ENCODE data around the gene MYO1F.

MYO1F gene

DNA sequence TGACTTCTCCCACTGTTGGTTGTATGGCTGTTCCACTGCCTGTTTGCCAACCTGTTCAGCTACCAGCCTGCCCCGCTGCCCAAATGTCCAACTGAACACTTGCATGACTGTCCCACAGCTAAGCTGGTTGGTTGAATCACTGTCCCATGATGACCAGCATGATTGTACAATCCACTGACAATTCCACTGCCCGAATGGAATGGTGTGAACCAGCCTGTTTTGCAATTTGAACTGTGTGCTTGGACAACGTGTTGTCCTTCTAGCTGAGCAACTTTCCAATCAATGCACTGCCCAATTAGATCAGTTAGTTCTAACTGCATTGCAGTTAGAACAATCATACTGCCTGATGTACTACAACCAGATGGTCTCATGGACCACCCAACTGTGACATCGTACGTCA is 24.6 kb upstream of the MYO1F start:
- Histone ChIP-seq H3K4me1 (ENCODE audit: control insufficient read depth in 2 of 2, insufficient read depth in 1 of 2, low read depth in 1 of 2, low read length in 2 of 2) (no peaks in the 10 kb centered on the region), H3K18ac (ENCODE audit: low read length) (no peak overlapping the region), H2BK12ac (ENCODE audit: low read length) (no peak overlapping the region), H3K14ac (ENCODE audit: low read length) (no peak overlapping the region), H2AFZ (ENCODE audit: low read length) (no peak overlapping the region), H4K91ac (ENCODE audit: low read depth, low read length, poor library complexity) (no peak overlapping the region), H4K8ac (ENCODE audit: low read depth, low read length) (no peak overlapping the region), H3K4me2 (ENCODE audit: insufficient read depth, low read length, poor library complexity, severe bottlenecking) (no peak overlapping the region), H3K4me3 (ENCODE audit: low read length in 2 of 2) (peak overlapping the region in 1 of 2 donors; percentile 38), H3K9ac (ENCODE audit: low read depth, low read length, poor library complexity) (no peak overlapping the region), H2AK5ac (ENCODE audit: low read depth, low read length) (no peak overlapping the region), H3K4ac (ENCODE audit: low read length) (no peak overlapping the region), H3K27ac (replicated peaks; ENCODE audit: low read length) (no peak overlapping the region), H2BK15ac (ENCODE audit: low read length) (no peak overlapping the region), H2BK120ac (ENCODE audit: low read depth, low read length) (no peak overlapping the region), H3K79me1 (ENCODE audit: low read depth, low read length) (peaks cover 4% of the 10 kb centered on the region), H3K27me3 (ENCODE audit: control insufficient read depth in 3 of 3, insufficient read depth in 3 of 3, low read depth in 1 of 3, low read length in 3 of 3) (no peaks in the 10 kb centered on the region), H3K23ac (ENCODE audit: low read depth, low read length, poor library complexity) (no peak overlapping the region), H2BK5ac (ENCODE audit: low read length) (no peak overlapping the region), H3K9me3 (replicated peaks in 1 of 2; ENCODE audit: control insufficient read depth in 2 of 2, insufficient read depth in 1 of 2, low read depth in 1 of 2, low read length in 2 of 2) (peaks cover 6 to 15% of the 10 kb centered on the region in 2 donors), H3K36me3 (replicated peaks in 1 of 2; ENCODE audit: control insufficient read depth in 2 of 2, insufficient read depth in 2 of 2, low read length in 2 of 2) (peaks cover 0 to 52% of the 10 kb centered on the region in 2 donors)
- WGBS, 2 donors (ENCODE audit: extremely low coverage in 2 of 2, insufficient read length in 2 of 2, insufficient replicate concordance in 1 of 2) = no CpG with 5 or more reads among the region's 5 CpGs
- DNase-seq (ENCODE audit: low spot score) = no peak

DNA sequence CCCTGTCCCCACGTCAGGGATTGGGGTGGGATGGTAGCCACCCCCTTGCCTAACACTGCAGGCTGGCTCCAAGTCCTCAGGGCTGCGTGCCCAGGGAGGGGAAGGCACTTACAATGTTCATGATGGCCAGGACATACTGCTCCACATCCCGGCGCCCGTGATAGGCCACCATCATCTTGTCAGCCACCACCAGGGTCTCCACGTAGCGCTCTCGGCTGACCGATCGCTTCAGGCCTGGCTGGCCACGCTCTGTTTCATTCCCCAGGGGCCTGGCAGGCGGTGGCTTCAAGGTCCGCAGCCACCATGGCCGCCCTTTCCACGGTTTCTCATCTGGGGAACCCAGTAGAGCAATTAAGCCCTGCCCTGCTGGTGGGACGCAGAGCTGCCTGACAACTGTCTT is 23.6 kb upstream of the MYO1F start:
- DNase-seq (ENCODE audit: low spot score) = no peak
- Histone ChIP-seq H3K27ac (replicated peaks; ENCODE audit: low read length) (no peak overlapping the region), H3K23ac (ENCODE audit: low read depth, low read length, poor library complexity) (peak overlapping the region; percentile 80), H3K18ac (ENCODE audit: low read length) (peak overlapping the region; percentile 6), H3K27me3 (ENCODE audit: control insufficient read depth in 3 of 3, insufficient read depth in 3 of 3, low read depth in 1 of 3, low read length in 3 of 3) (no peaks in the 10 kb centered on the region), H3K4me3 (ENCODE audit: low read length in 2 of 2) (no peak overlapping the region), H2AK5ac (ENCODE audit: low read depth, low read length) (peak overlapping the region; percentile 56), H3K4me2 (ENCODE audit: insufficient read depth, low read length, poor library complexity, severe bottlenecking) (no peak overlapping the region), H4K91ac (ENCODE audit: low read depth, low read length, poor library complexity) (no peak overlapping the region), H2BK120ac (ENCODE audit: low read depth, low read length) (no peak overlapping the region), H2BK15ac (ENCODE audit: low read length) (no peak overlapping the region), H2BK12ac (ENCODE audit: low read length) (no peak overlapping the region), H4K8ac (ENCODE audit: low read depth, low read length) (no peak overlapping the region), H2AFZ (ENCODE audit: low read length) (no peak overlapping the region), H3K14ac (ENCODE audit: low read length) (peak overlapping the region; percentile 89), H3K36me3 (replicated peaks in 1 of 2; ENCODE audit: control insufficient read depth in 2 of 2, insufficient read depth in 2 of 2, low read length in 2 of 2) (peaks cover 0 to 62% of the 10 kb centered on the region in 2 donors), H3K79me1 (ENCODE audit: low read depth, low read length) (peaks cover 4% of the 10 kb centered on the region), H2BK5ac (ENCODE audit: low read length) (no peak overlapping the region), H3K9ac (ENCODE audit: low read depth, low read length, poor library complexity) (no peak overlapping the region), H3K9me3 (replicated peaks in 1 of 2; ENCODE audit: control insufficient read depth in 2 of 2, insufficient read depth in 1 of 2, low read depth in 1 of 2, low read length in 2 of 2) (peaks cover 6 to 15% of the 10 kb centered on the region in 2 donors), H3K4me1 (ENCODE audit: control insufficient read depth in 2 of 2, insufficient read depth in 1 of 2, low read depth in 1 of 2, low read length in 2 of 2) (no peaks in the 10 kb centered on the region), H3K4ac (ENCODE audit: low read length) (no peak overlapping the region)
- no CpG with 5 or more reads among the region's 16 CpGs for WGBS, 2 donors (ENCODE audit: extremely low coverage in 2 of 2, insufficient read length in 2 of 2, insufficient replicate concordance in 1 of 2)

DNA sequence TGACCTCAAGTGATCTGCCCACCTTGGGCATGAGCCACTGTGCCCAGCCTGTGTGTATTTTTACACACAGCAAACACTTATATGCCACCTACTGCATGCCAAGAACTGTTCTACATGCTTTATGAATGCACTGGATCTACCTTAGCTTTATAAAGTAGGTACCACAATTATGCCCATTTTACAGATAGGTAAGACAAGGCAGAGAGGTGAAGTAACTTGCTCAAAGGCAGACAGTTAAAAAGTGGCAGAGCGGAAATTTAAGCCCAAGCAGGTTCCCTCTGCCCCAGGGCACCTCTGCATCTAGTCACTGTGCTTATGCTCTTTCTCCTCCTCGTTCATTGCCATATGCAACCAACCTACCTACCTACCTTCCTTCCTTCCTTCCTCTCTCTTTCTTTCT is 22.8 kb upstream of the MYO1F start:
- H3K27me3 ChIP-seq (ENCODE audit: control insufficient read depth in 3 of 3, insufficient read depth in 3 of 3, low read depth in 1 of 3, low read length in 3 of 3) = no peaks in the 10 kb centered on the region
- H3K79me1 ChIP-seq (ENCODE audit: low read depth, low read length) = peaks cover 3% of the 10 kb centered on the region
- no peak overlapping the region for H2BK120ac ChIP-seq (ENCODE audit: low read depth, low read length)
- no peak overlapping the region for H3K4ac ChIP-seq (ENCODE audit: low read length)
- no peak overlapping the region for H3K4me3 ChIP-seq (ENCODE audit: low read length in 2 of 2)
- H4K91ac ChIP-seq (ENCODE audit: low read depth, low read length, poor library complexity) = no peak overlapping the region
- H2BK5ac ChIP-seq (ENCODE audit: low read length) = no peak overlapping the region
- H2BK15ac ChIP-seq (ENCODE audit: low read length) = no peak overlapping the region
- peaks cover 0 to 66% of the 10 kb centered on the region in 2 donors for H3K36me3 ChIP-seq (replicated peaks in 1 of 2; ENCODE audit: control insufficient read depth in 2 of 2, insufficient read depth in 2 of 2, low read length in 2 of 2)
- H3K4me1 ChIP-seq (ENCODE audit: control insufficient read depth in 2 of 2, insufficient read depth in 1 of 2, low read depth in 1 of 2, low read length in 2 of 2) = no peaks in the 10 kb centered on the region
- H3K9ac ChIP-seq (ENCODE audit: low read depth, low read length, poor library complexity) = no peak overlapping the region
- no peak overlapping the region for H3K27ac ChIP-seq (replicated peaks; ENCODE audit: low read length)
- DNase-seq (ENCODE audit: low spot score) = no peak
- no peak overlapping the region for H2AFZ ChIP-seq (ENCODE audit: low read length)
- H3K18ac ChIP-seq (ENCODE audit: low read length) = no peak overlapping the region
- no peak overlapping the region for H2AK5ac ChIP-seq (ENCODE audit: low read depth, low read length)
- no peak overlapping the region for H2BK12ac ChIP-seq (ENCODE audit: low read length)
- H4K8ac ChIP-seq (ENCODE audit: low read depth, low read length) = no peak overlapping the region
- H3K9me3 ChIP-seq (replicated peaks in 1 of 2; ENCODE audit: control insufficient read depth in 2 of 2, insufficient read depth in 1 of 2, low read depth in 1 of 2, low read length in 2 of 2) = peaks cover 5 to 11% of the 10 kb centered on the region in 2 donors
- WGBS, 2 donors (ENCODE audit: extremely low coverage in 2 of 2, insufficient read length in 2 of 2, insufficient replicate concordance in 1 of 2) = no CpG with 5 or more reads among the region's 2 CpGs
- H3K23ac ChIP-seq (ENCODE audit: low read depth, low read length, poor library complexity) = no peak overlapping the region
- no peak overlapping the region for H3K14ac ChIP-seq (ENCODE audit: low read length)
- no peak overlapping the region for H3K4me2 ChIP-seq (ENCODE audit: insufficient read depth, low read length, poor library complexity, severe bottlenecking)

DNA sequence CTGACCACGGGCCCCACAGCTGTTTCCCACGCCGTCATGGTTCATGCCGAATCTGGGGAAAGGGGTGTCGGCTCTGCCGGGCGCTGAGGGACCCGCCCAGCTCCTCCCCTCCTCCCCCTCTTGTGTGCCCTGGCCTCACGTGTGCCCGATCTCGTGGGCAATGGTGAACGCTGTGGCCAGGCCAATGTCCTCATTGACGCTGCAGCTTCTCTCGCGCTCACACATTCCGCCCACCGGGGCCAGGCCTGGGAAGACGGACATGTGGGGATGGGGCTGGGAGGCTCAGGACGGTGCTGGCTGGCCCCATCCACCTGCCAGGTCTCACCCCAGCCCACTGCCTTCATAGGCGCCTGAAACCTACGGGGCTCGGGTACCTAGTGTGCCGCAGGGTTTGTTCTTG is 18.9 kb upstream of the MYO1F start:
- no peak overlapping the region for H2BK12ac ChIP-seq (ENCODE audit: low read length)
- no peak overlapping the region for H2AFZ ChIP-seq (ENCODE audit: low read length)
- H3K27me3 ChIP-seq (ENCODE audit: control insufficient read depth in 3 of 3, insufficient read depth in 3 of 3, low read depth in 1 of 3, low read length in 3 of 3) = peaks cover 0 to 5% (median 0%) of the 10 kb centered on the region in 3 experiments
- H3K36me3 ChIP-seq (replicated peaks in 1 of 2; ENCODE audit: control insufficient read depth in 2 of 2, insufficient read depth in 2 of 2, low read length in 2 of 2) = peaks cover 0 to 44% of the 10 kb centered on the region in 2 donors
- H3K4me3 ChIP-seq (ENCODE audit: low read length in 2 of 2) = no peak overlapping the region
- no peak overlapping the region for H2AK5ac ChIP-seq (ENCODE audit: low read depth, low read length)
- H3K9ac ChIP-seq (ENCODE audit: low read depth, low read length, poor library complexity) = no peak overlapping the region
- DNase-seq (ENCODE audit: low spot score) = no peak
- no peak overlapping the region for H4K8ac ChIP-seq (ENCODE audit: low read depth, low read length)
- H4K91ac ChIP-seq (ENCODE audit: low read depth, low read length, poor library complexity) = no peak overlapping the region
- H3K9me3 ChIP-seq (replicated peaks in 1 of 2; ENCODE audit: control insufficient read depth in 2 of 2, insufficient read depth in 1 of 2, low read depth in 1 of 2, low read length in 2 of 2) = peaks cover 0 to 5% of the 10 kb centered on the region in 2 donors
- no peaks in the 10 kb centered on the region for H3K79me1 ChIP-seq (ENCODE audit: low read depth, low read length)
- no peak overlapping the region for H3K27ac ChIP-seq (replicated peaks; ENCODE audit: low read length)
- peaks cover 4 to 9% of the 10 kb centered on the region in 2 donors for H3K4me1 ChIP-seq (ENCODE audit: control insufficient read depth in 2 of 2, insufficient read depth in 1 of 2, low read depth in 1 of 2, low read length in 2 of 2)
- H3K14ac ChIP-seq (ENCODE audit: low read length) = peak overlapping the region; percentile 72
- H2BK15ac ChIP-seq (ENCODE audit: low read length) = no peak overlapping the region
- no peak overlapping the region for H3K4me2 ChIP-seq (ENCODE audit: insufficient read depth, low read length, poor library complexity, severe bottlenecking)
- no peak overlapping the region for H3K4ac ChIP-seq (ENCODE audit: low read length)
- no CpG with 5 or more reads among the region's 23 CpGs for WGBS, 2 donors (ENCODE audit: extremely low coverage in 2 of 2, insufficient read length in 2 of 2, insufficient replicate concordance in 1 of 2)
- no peak overlapping the region for H3K23ac ChIP-seq (ENCODE audit: low read depth, low read length, poor library complexity)
- no peak overlapping the region for H2BK5ac ChIP-seq (ENCODE audit: low read length)
- H3K18ac ChIP-seq (ENCODE audit: low read length) = no peak overlapping the region
- no peak overlapping the region for H2BK120ac ChIP-seq (ENCODE audit: low read depth, low read length)
